ENCODE results near the gene TEKTIP1. TPM values are rescaled to one million over a fixed set of nuclear protein-coding genes. Genes with fewer than 3 reads are reported as not detected.

The TEKTIP1 gene
- total RNA-seq, 1 experiment from 2014 or later, result 1.3 TPM

GRCh38 chr19:3535981-3536380 is 3.0 kb upstream of the TEKTIP1 start:
- H3K23me2 ChIP-seq (ENCODE audit: insufficient read length, low read depth, low read length, poor library complexity, severe bottlenecking), result no peaks in the 10 kb centered on the region
- no peak overlapping the region for H2BK5ac ChIP-seq (ENCODE audit: insufficient read length, low read length)
- TF ChIP-seq CTCF (conservative IDR thresholded peaks at IDR 0.05), result no peak
- H3K27me3 ChIP-seq (ENCODE audit: insufficient read depth, low read length), result no peaks in the 10 kb centered on the region
- H3K4ac ChIP-seq (ENCODE audit: low read depth, low read length), result no peak overlapping the region
- H3K9me3 ChIP-seq (ENCODE audit: control insufficient read depth, low read depth, low read length), result no peaks in the 10 kb centered on the region
- H3K4me2 ChIP-seq (ENCODE audit: insufficient read depth, insufficient read length, low read length), result no peak overlapping the region
- no peak overlapping the region for H3K23ac ChIP-seq (ENCODE audit: insufficient read length, low read depth, low read length)
- H3K79me1 ChIP-seq (ENCODE audit: insufficient read depth, low read depth, low read length, poor library complexity, severe bottlenecking), result no peaks in the 10 kb centered on the region
- H2AK5ac ChIP-seq (ENCODE audit: insufficient read length, low read length), result no peak overlapping the region
- no peak overlapping the region for H4K5ac ChIP-seq (ENCODE audit: insufficient read length, low read depth, low read length)
- Mint-ChIP-seq H3K27me3 (ENCODE audit: low read depth) (no peaks in the 10 kb centered on the region; the same call in 1 of the 2 replicates), H3K36me3 (ENCODE audit: insufficient read depth in 1 of 3, low read depth in 3 of 3) (peaks cover 17 to 58% (median 55%) of the 10 kb centered on the region in 3 experiments; a peak in 6 of 7 replicates), H3K4me3 (no peak overlapping the region; a peak in 1 of 5 replicates), H3K27ac (no peak overlapping the region), H3K4me1 (peaks cover 6 to 14% of the 10 kb centered on the region in 2 experiments; a peak in 3 of 4 replicates), H3K9me3 (no peaks in the 10 kb centered on the region)
- no peak overlapping the region for H3K14ac ChIP-seq (ENCODE audit: insufficient read depth, low read length)
- no peaks in the 10 kb centered on the region for H3K4me1 ChIP-seq (ENCODE audit: insufficient read depth, low read length)
- H2AFZ ChIP-seq (ENCODE audit: low read length), result no peak overlapping the region
- no peak overlapping the region for H2BK20ac ChIP-seq (ENCODE audit: low read depth, low read length, poor library complexity, severe bottlenecking)
- H3K56ac ChIP-seq (ENCODE audit: insufficient read length, low read depth, low read length), result no peak overlapping the region
- no peak overlapping the region for H2BK15ac ChIP-seq (ENCODE audit: low read depth, low read length)
- no peak overlapping the region for H3T11ph ChIP-seq (ENCODE audit: low read length)
- H4K8ac ChIP-seq (replicated peaks; ENCODE audit: insufficient read length, low read depth, low read length), result no peak overlapping the region
- no CpG with 5 or more reads among the region's 10 CpGs for WGBS (ENCODE audit: extremely low coverage, insufficient read length, low lambda C conversion rate)
- no peaks in the 10 kb centered on the region for H3K79me2 ChIP-seq (ENCODE audit: insufficient read depth, low read length)
- H4K91ac ChIP-seq (ENCODE audit: insufficient read length, low read depth, low read length), result no peak overlapping the region
- no peak overlapping the region for H3K18ac ChIP-seq (ENCODE audit: insufficient read length, low read depth, low read length)
- DNase-seq, result no peak
- H3K27ac ChIP-seq (ENCODE audit: insufficient read length, low read depth, low read length), result no peak overlapping the region
- H2BK120ac ChIP-seq (ENCODE audit: low read depth, low read length, poor library complexity, severe bottlenecking), result no peak overlapping the region
- H4K20me1 ChIP-seq (ENCODE audit: control insufficient read depth, insufficient read depth, insufficient read length), result no peaks in the 10 kb centered on the region
- H3K9ac ChIP-seq (ENCODE audit: extremely low read depth, insufficient read length, low read length), result no peak overlapping the region
- no peak overlapping the region for H2BK12ac ChIP-seq (ENCODE audit: insufficient read length, low read depth, low read length)
